Astrocyte (in vitro differentiated cells and primary cell): ENCODE measurements around the gene LGI2. TPM values are rescaled to one million over a fixed set of nuclear protein-coding genes. Genes with fewer than 3 reads are reported as not detected.

Experiments
- DNase-seq: peaks from one replicate; pipeline ENCODE4 v3.0.0-alpha.2; 2010; ENCODE audit warnings: low read depth
- FAIRE-seq: peaks from 2 replicates; lab custom pipeline; 2011; peaks lifted over from hg19 to GRCh38; lab: Jason Lieb, UNC
- H2AFZ ChIP-seq: 2 replicates; pipeline ENCODE4 v1.6.0; 2012; ENCODE audit warnings: low read depth, low read length, inconsistent platforms
- H3K27ac ChIP-seq: 2 replicates; pipeline ENCODE4 v1.5.1; 2011; ENCODE audit warnings: low read depth, low read length, inconsistent platforms
- H3K27me3 ChIP-seq: 2 replicates; pipeline ENCODE4 v1.6.0; 2011; ENCODE audit warnings: low read length, inconsistent platforms; ENCODE audit not compliant: insufficient read depth
- H3K36me3 ChIP-seq: 2 replicates; pipeline ENCODE4 v1.5.1; 2011; ENCODE audit warnings: low read length, inconsistent platforms; ENCODE audit not compliant: insufficient read depth
- H3K4me1 ChIP-seq: 2 replicates; pipeline ENCODE4 v1.5.1; 2011; ENCODE audit warnings: low read length, inconsistent platforms; ENCODE audit not compliant: insufficient read depth
- H3K4me2 ChIP-seq: 2 replicates; pipeline ENCODE4 v1.6.0; 2012; ENCODE audit warnings: low read length, inconsistent platforms
- H3K4me3 ChIP-seq: 2 replicates; pipeline ENCODE4 v1.5.1; 2011; ENCODE audit warnings: low read depth, mild to moderate bottlenecking, low read length, inconsistent platforms; ENCODE audit not compliant: insufficient read depth
- H3K79me2 ChIP-seq: 2 replicates; pipeline ENCODE4 v1.6.0; 2012; ENCODE audit warnings: mild to moderate bottlenecking, low read length, inconsistent platforms; ENCODE audit not compliant: insufficient read depth
- H3K9ac ChIP-seq: 2 replicates; pipeline ENCODE4 v1.6.0; 2012; ENCODE audit warnings: mild to moderate bottlenecking, low read length, inconsistent platforms
- H3K9me3 ChIP-seq: 2 replicates; pipeline ENCODE4 v1.5.1; 2012; ENCODE audit warnings: low read depth, mild to moderate bottlenecking, low read length, inconsistent platforms; ENCODE audit not compliant: insufficient read depth
- H4K20me1 ChIP-seq: 2 replicates; pipeline ENCODE4 v1.6.0; 2012; ENCODE audit warnings: low read length, inconsistent platforms; ENCODE audit not compliant: insufficient read depth
- H3K27ac Mint-ChIP-seq: one replicate; pipeline ENCODE4 v1.8.0; 2021; ENCODE audit warnings: mild to moderate bottlenecking, mixed read lengths; ENCODE audit not compliant: unreplicated experiment
- H3K27me3 Mint-ChIP-seq: one replicate; pipeline ENCODE4 v1.8.0; 2021; ENCODE audit warnings: low read depth, mixed read lengths; ENCODE audit not compliant: unreplicated experiment
- H3K36me3 Mint-ChIP-seq: one replicate; pipeline ENCODE4 v1.8.0; 2021; ENCODE audit warnings: low read depth, mixed read lengths; ENCODE audit not compliant: unreplicated experiment
- H3K4me1 Mint-ChIP-seq: one replicate; pipeline ENCODE4 v1.8.0; 2021; ENCODE audit warnings: low read depth, mixed read lengths; ENCODE audit not compliant: unreplicated experiment
- H3K4me3 Mint-ChIP-seq: one replicate; pipeline ENCODE4 v1.8.0; 2021; ENCODE audit warnings: mild to moderate bottlenecking, moderate library complexity, mixed read lengths; ENCODE audit not compliant: unreplicated experiment
- H3K9me3 Mint-ChIP-seq: one replicate; pipeline ENCODE4 v1.8.0; 2021; ENCODE audit warnings: mild to moderate bottlenecking, mixed read lengths; ENCODE audit not compliant: unreplicated experiment
- EZH2 ChIP-seq: IDR thresholded peaks from 2 replicates; pipeline ENCODE4 v1.6.1; 2012; ENCODE audit warnings: mild to moderate bottlenecking, low read length, inconsistent platforms; ENCODE audit not compliant: insufficient read depth
- total RNA-seq: library from RNA; stranded (reverse); gene quantifications from 2 replicates; pipeline ENCODE4 v1.2.1, GENCODE V29; 2021
- TF ChIP-seq, protein P1 (sequence below): IDR thresholded peaks from 2 replicates; pipeline ENCODE4 v1.5.1; 2011; ENCODE audit warnings: low read depth, mild to moderate bottlenecking, inconsistent platforms, low read length, moderate library complexity; ENCODE audit not compliant: insufficient read depth

Gene LGI2
- total RNA-seq, 1 donor from 2014 or later = 0.27 TPM

DNA sequence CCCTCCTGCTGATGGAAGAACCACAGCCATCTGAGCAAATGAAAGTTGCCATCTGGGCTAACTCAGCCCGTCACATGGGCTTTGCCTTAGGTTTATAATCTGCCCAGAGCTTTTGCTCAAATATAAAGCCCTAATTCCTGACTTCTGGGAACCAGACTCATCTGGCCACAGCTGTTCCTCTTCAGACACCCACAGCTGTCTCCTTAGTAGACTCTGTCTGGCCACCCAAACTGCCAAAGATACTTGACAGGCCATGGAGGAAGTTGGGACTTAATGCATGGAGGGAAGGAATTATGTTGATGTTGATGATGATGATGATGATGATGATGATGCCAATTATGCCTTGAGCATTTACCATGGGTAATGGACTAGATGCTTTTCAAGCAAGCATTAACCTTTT lies 8.0 kb downstream of the LGI2 start:
- H3K27ac Mint-ChIP-seq = no peak overlapping the region
- no peaks in the 10 kb centered on the region for H4K20me1 ChIP-seq
- H3K4me1 Mint-ChIP-seq = no peaks in the 10 kb centered on the region
- H3K36me3 Mint-ChIP-seq = no peaks in the 10 kb centered on the region
- no peak overlapping the region for H3K9ac ChIP-seq
- no peak overlapping the region for H3K4me3 ChIP-seq
- no peaks in the 10 kb centered on the region for H3K4me1 ChIP-seq
- H2AFZ ChIP-seq = no peak overlapping the region
- no peak overlapping the region for H3K4me2 ChIP-seq
- H3K4me3 Mint-ChIP-seq = no peak overlapping the region
- H3K79me2 ChIP-seq = no peaks in the 10 kb centered on the region
- H3K36me3 ChIP-seq = no peaks in the 10 kb centered on the region
- H3K27me3 ChIP-seq = peaks cover 35% of the 10 kb centered on the region
- DNase-seq = no peak
- TF ChIP-seq, protein P1, sequence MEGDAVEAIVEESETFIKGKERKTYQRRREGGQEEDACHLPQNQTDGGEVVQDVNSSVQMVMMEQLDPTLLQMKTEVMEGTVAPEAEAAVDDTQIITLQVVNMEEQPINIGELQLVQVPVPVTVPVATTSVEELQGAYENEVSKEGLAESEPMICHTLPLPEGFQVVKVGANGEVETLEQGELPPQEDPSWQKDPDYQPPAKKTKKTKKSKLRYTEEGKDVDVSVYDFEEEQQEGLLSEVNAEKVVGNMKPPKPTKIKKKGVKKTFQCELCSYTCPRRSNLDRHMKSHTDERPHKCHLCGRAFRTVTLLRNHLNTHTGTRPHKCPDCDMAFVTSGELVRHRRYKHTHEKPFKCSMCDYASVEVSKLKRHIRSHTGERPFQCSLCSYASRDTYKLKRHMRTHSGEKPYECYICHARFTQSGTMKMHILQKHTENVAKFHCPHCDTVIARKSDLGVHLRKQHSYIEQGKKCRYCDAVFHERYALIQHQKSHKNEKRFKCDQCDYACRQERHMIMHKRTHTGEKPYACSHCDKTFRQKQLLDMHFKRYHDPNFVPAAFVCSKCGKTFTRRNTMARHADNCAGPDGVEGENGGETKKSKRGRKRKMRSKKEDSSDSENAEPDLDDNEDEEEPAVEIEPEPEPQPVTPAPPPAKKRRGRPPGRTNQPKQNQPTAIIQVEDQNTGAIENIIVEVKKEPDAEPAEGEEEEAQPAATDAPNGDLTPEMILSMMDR = no peak
- no peak for TF ChIP-seq EZH2
- no peak overlapping the region for H3K27ac ChIP-seq
- H3K9me3 ChIP-seq = no peaks in the 10 kb centered on the region
- H3K27me3 Mint-ChIP-seq = peaks cover 24% of the 10 kb centered on the region
- H3K9me3 Mint-ChIP-seq = no peaks in the 10 kb centered on the region
- FAIRE-seq = no peak

DNA sequence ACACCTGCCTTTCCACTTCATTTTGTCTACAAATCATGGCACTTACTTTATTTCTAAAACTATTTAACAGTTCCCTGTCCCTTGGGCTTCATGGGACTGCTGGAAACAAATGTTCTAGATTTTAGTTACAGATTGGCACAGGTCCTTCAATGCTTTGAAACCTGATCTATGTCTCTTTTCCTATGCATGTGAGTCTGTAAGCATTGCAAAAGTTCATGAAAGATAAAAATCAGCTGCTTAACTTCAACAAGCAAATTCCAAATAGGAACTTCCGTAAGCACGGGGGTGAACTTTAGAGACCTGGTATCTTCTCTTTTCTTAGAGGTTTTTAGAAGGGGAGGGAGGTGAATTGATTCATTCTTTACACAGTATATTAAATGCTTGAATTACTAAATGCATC lies 9.5 kb downstream of the LGI2 start:
- H3K36me3 ChIP-seq = no peaks in the 10 kb centered on the region
- Mint-ChIP-seq H3K36me3 (no peaks in the 10 kb centered on the region), H3K9me3 (no peaks in the 10 kb centered on the region), H3K4me1 (no peaks in the 10 kb centered on the region), H3K27me3 (peaks cover 12% of the 10 kb centered on the region), H3K27ac (no peak overlapping the region), H3K4me3 (no peak overlapping the region)
- DNase-seq = no peak
- no peaks in the 10 kb centered on the region for H3K79me2 ChIP-seq
- no peak overlapping the region for H3K4me2 ChIP-seq
- no peak for TF ChIP-seq EZH2
- TF ChIP-seq, protein P1 = no peak
- peaks cover 24% of the 10 kb centered on the region for H3K27me3 ChIP-seq
- FAIRE-seq = no peak
- no peak overlapping the region for H2AFZ ChIP-seq
- H3K4me1 ChIP-seq = no peaks in the 10 kb centered on the region
- no peak overlapping the region for H3K27ac ChIP-seq
- H3K9ac ChIP-seq = no peak overlapping the region
- H4K20me1 ChIP-seq = no peaks in the 10 kb centered on the region
- H3K9me3 ChIP-seq = no peaks in the 10 kb centered on the region
- H3K4me3 ChIP-seq = no peak overlapping the region

DNA sequence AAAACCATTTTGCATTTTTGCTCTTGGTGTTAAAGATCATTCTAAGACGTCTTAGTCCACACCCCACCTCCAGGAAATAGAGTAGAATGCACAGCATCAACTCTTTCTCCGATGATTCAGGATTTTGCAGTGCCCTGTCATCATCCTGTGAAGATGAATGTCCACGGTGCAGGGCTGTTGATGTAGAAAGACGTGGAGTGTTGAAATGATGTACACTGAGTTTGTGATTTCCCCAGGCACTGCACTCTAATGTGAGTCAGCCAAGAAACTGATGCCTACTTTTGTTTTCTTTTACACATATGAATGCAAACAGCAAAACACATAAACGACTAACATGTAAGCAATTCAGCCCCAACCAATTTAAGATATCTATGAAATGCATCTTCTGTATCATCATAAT lies 10.5 kb downstream of the LGI2 start:
- Mint-ChIP-seq H3K4me1 (no peaks in the 10 kb centered on the region), H3K27ac (no peak overlapping the region), H3K27me3 (peaks cover 4% of the 10 kb centered on the region), H3K36me3 (no peaks in the 10 kb centered on the region), H3K4me3 (no peak overlapping the region), H3K9me3 (no peaks in the 10 kb centered on the region)
- no peaks in the 10 kb centered on the region for H3K79me2 ChIP-seq
- peaks cover 14% of the 10 kb centered on the region for H3K27me3 ChIP-seq
- no peaks in the 10 kb centered on the region for H3K4me1 ChIP-seq
- no peak for FAIRE-seq
- no peak overlapping the region for H2AFZ ChIP-seq
- H3K9me3 ChIP-seq = no peaks in the 10 kb centered on the region
- no peak overlapping the region for H3K4me3 ChIP-seq
- DNase-seq = no peak
- H3K9ac ChIP-seq = no peak overlapping the region
- TF ChIP-seq EZH2 = no peak
- TF ChIP-seq, protein P1 = no peak
- no peaks in the 10 kb centered on the region for H4K20me1 ChIP-seq
- H3K27ac ChIP-seq = no peak overlapping the region
- no peaks in the 10 kb centered on the region for H3K36me3 ChIP-seq
- H3K4me2 ChIP-seq = no peak overlapping the region
